T-helper 1 cell treated with Interleukin-12 subunit alpha and Interleukin-12 subunit beta and Interleukin-4 antibody, amounts not matched to agents 30 μg/mL and 1 μg/mL, for 36 hours (primary cell): ENCODE measurements around the gene VHLL.

Source experiments
- H3K27ac Mint-ChIP-seq: one replicate; pipeline ENCODE4 v1.8.0; 2021; ENCODE audit warnings: mild to moderate bottlenecking, mixed read lengths
- H3K27me3 Mint-ChIP-seq: one replicate; pipeline ENCODE4 v1.8.0; 2021; ENCODE audit warnings: low read depth, mixed read lengths
- H3K36me3 Mint-ChIP-seq: one replicate; pipeline ENCODE4 v1.8.0; 2021; ENCODE audit warnings: low read depth, mixed read lengths
- H3K4me1 Mint-ChIP-seq: one replicate; pipeline ENCODE4 v1.8.0; 2021; ENCODE audit warnings: low read depth, mixed read lengths
- H3K4me3 Mint-ChIP-seq: one replicate; pipeline ENCODE4 v1.8.0; 2021; ENCODE audit warnings: mild to moderate bottlenecking, moderate library complexity, mixed read lengths
- H3K9me3 Mint-ChIP-seq: one replicate; pipeline ENCODE4 v1.8.0; 2021; ENCODE audit warnings: mixed read lengths

Gene VHLL

DNA sequence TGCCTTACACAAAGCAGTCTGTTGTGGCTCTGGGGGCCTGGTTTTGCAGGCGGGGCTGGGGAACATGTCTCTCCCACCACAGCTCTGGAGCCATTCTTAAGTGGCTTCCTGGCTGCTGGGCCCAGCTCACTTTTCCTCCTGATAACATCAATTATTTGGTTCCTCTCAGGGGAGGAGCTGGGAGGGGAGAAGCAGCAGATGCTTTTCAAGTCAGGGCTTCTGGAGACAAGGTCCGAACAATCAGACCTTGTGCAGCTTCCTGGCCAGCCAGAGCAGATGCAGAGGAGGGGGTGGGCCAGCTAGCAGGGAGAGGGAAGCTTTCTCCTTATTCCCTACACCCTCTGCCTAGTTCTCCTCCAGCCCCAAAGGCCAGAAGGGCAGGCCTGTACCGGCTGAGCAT lies 47.6 kb downstream of the VHLL start:
- H3K4me3 Mint-ChIP-seq: no peak overlapping the region
- H3K27me3 Mint-ChIP-seq: no peaks in the 10 kb centered on the region
- H3K27ac Mint-ChIP-seq: no peak overlapping the region
- no peaks in the 10 kb centered on the region for H3K4me1 Mint-ChIP-seq
- H3K36me3 Mint-ChIP-seq: peaks cover 25% of the 10 kb centered on the region
- no peaks in the 10 kb centered on the region for H3K9me3 Mint-ChIP-seq

DNA sequence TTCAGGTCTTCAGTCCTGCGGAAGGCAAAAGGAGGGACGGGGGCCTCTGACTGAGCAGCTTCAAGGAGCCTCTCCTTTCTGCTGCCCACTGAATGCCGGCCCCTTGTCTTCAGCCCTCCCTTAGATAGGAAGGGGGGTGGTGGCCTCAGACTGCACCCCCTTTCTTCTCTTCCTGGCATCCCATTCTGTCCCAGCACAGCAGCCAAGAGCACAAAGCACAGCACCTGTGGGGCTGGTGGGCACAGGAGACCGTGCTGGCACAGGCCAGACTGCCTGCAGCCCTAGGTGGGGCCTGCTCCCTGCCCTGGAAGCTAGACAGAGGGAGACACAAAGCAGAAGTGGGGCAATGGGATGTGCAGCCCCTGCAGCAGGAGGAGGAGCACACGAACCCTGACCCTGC lies 49.5 kb downstream of the VHLL start:
- H3K27ac Mint-ChIP-seq: no peak overlapping the region
- H3K36me3 Mint-ChIP-seq: peaks cover 21% of the 10 kb centered on the region
- H3K4me1 Mint-ChIP-seq: peaks cover 8% of the 10 kb centered on the region
- no peaks in the 10 kb centered on the region for H3K9me3 Mint-ChIP-seq
- no peak overlapping the region for H3K4me3 Mint-ChIP-seq
- H3K27me3 Mint-ChIP-seq: no peaks in the 10 kb centered on the region
